SK-N-SH treated with all-trans-retinoic acid at 6 μM for 48 hours (cell line): Measurements from ENCODE around the gene MSANTD3.

Source experiments
- ATAC-seq: fragments of 200-7000 bp; cut with Tn5 transposase; 3 replicates; pipeline ENCODE4 v1.9.1; 2020; ENCODE audit warnings: mild to moderate bottlenecking, moderate library complexity
- ARNTL ChIP-seq: fragments of 450-650 bp; formaldehyde crosslinking; IDR thresholded peaks from 2 replicates; pipeline ENCODE4 v1.5.0; 2020; ENCODE audit warnings: low read depth, mild to moderate bottlenecking, moderate library complexity, borderline replicate concordance
- BACH2 ChIP-seq: fragments of 250-450 bp; sonication (Bioruptor Pico); IDR thresholded peaks from 2 replicates; pipeline ENCODE4 v1.9.0; 2021; ENCODE audit warnings: mild to moderate bottlenecking, borderline replicate concordance
- CREB5 ChIP-seq: fragments of 250-450 bp; sonication (Bioruptor Pico); IDR thresholded peaks from 2 replicates; pipeline ENCODE4 v1.5.1; 2020; ENCODE audit warnings: low read depth, mild to moderate bottlenecking, moderate library complexity
- CSDC2 ChIP-seq: fragments of 250-450 bp; sonication (Bioruptor Pico); IDR thresholded peaks from 2 replicates; pipeline ENCODE4 v1.5.0; 2020; ENCODE audit warnings: mild to moderate bottlenecking, moderate library complexity
- ESRRG ChIP-seq: fragments of 250-450 bp; sonication (Bioruptor Pico); IDR thresholded peaks from 2 replicates; pipeline ENCODE4 v1.6.1; 2021; ENCODE audit warnings: mild to moderate bottlenecking
- GLIS3 ChIP-seq: fragments of 250-450 bp; sonication (Bioruptor Pico); IDR thresholded peaks from 2 replicates; pipeline ENCODE4 v1.5.0; 2020; ENCODE audit warnings: mild to moderate bottlenecking, moderate library complexity
- ISL1 ChIP-seq: fragments of 250-450 bp; sonication (Bioruptor Pico); IDR thresholded peaks from 2 replicates; pipeline ENCODE4 v2.1.2; 2022; ENCODE audit warnings: mild to moderate bottlenecking, moderate library complexity
- OSR1 ChIP-seq: fragments of 250-450 bp; sonication (Bioruptor Pico); IDR thresholded peaks from 2 replicates; pipeline ENCODE4 v1.8.0; 2022; ENCODE audit warnings: moderate library complexity, mild to moderate bottlenecking, inconsistent platforms
- POU6F1 ChIP-seq: fragments of 250-450 bp; sonication (Bioruptor Pico); IDR thresholded peaks from 2 replicates; pipeline ENCODE4 v1.8.0; 2021; ENCODE audit warnings: low read depth, mild to moderate bottlenecking, moderate library complexity, borderline replicate concordance
- PPARA ChIP-seq: fragments of 250-450 bp; sonication (Bioruptor Pico); IDR thresholded peaks from 2 replicates; pipeline ENCODE4 v1.5.0; 2020; ENCODE audit warnings: mild to moderate bottlenecking, borderline replicate concordance
- RARB ChIP-seq: fragments of 250-450 bp; sonication (Bioruptor Pico); IDR thresholded peaks from 2 replicates; pipeline ENCODE4 v1.8.0; 2021; ENCODE audit warnings: mild to moderate bottlenecking, moderate library complexity
- SNAI2 ChIP-seq: fragments of 250-450 bp; sonication (Bioruptor Pico); IDR thresholded peaks from 2 replicates; pipeline ENCODE4 v1.5.0; 2020; ENCODE audit warnings: mild to moderate bottlenecking, moderate library complexity
- TCF4 ChIP-seq: fragments of 250-450 bp; sonication (Bioruptor Pico); IDR thresholded peaks from 2 replicates; pipeline ENCODE4 v1.8.0; 2021; ENCODE audit warnings: mild to moderate bottlenecking, moderate library complexity, borderline replicate concordance
- TOX ChIP-seq: fragments of 250-450 bp; sonication (Bioruptor Pico); IDR thresholded peaks from 2 replicates; pipeline ENCODE4 v1.8.0; 2021; ENCODE audit warnings: mild to moderate bottlenecking, moderate library complexity, borderline replicate concordance
- ZC3H10 ChIP-seq: fragments of 250-450 bp; sonication (Bioruptor Pico); IDR thresholded peaks from 2 replicates; pipeline ENCODE4 v1.5.1; 2021; ENCODE audit warnings: mild to moderate bottlenecking, moderate library complexity
- ZFP3 ChIP-seq: fragments of 250-450 bp; sonication (Bioruptor Pico); IDR thresholded peaks from 2 replicates; pipeline ENCODE4 v1.5.0; 2020; ENCODE audit warnings: mild to moderate bottlenecking, moderate library complexity
- ZNF565 ChIP-seq: fragments of 450-650 bp; formaldehyde crosslinking; conservative IDR thresholded peaks from 2 replicates; pipeline ENCODE4 v1.5.0; 2020; ENCODE audit warnings: low read depth, mild to moderate bottlenecking, moderate library complexity
- ZNF70 ChIP-seq: fragments of 450-650 bp; formaldehyde crosslinking; IDR thresholded peaks from 2 replicates; pipeline ENCODE4 v1.5.0; 2020; ENCODE audit warnings: mild to moderate bottlenecking, moderate library complexity
- ZNF8 ChIP-seq: fragments of 450-650 bp; formaldehyde crosslinking; IDR thresholded peaks from 2 replicates; pipeline ENCODE4 v1.5.0; 2020; ENCODE audit warnings: mild to moderate bottlenecking, moderate library complexity
- TF ChIP-seq, protein P1 (sequence below): fragments of 250-450 bp; sonication (Bioruptor Pico); IDR thresholded peaks from 2 replicates; pipeline ENCODE4 v1.5.1; 2021; ENCODE audit warnings: mild to moderate bottlenecking, moderate library complexity
- TF ChIP-seq, protein P2 (sequence below): fragments of 250-450 bp; sonication (Bioruptor Pico); IDR thresholded peaks from 2 replicates; pipeline ENCODE4 v1.8.0; 2020; ENCODE audit warnings: mild to moderate bottlenecking, moderate library complexity, borderline replicate concordance

MSANTD3 gene

DNA sequence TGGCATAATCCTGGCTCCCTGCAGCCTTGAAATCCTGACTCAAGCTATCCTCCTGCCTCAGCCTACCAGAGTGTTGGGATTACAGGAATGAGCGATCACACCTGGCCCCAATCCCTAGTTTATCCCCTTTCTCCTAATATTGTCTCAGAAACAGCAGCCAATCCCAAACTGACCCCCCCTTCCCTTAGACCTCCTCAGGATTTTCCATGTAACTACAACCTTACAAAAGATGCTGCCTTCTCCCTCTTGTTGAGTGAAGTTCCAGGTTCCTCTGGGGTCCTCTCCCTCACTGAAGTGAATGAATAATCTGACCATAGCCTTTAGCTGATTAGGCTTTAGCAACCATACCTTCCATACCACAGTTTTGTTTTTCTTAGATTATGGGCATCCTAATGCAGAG is 25.9 kb upstream of the MSANTD3 start:
- no peak for TF ChIP-seq GLIS3 (CRISPR knock-in tag)
- no peak for TF ChIP-seq TOX (CRISPR knock-in tag)
- no peak for TF ChIP-seq RARB (CRISPR knock-in tag)
- TF ChIP-seq ZNF565 (CRISPR knock-in tag): no peak
- TF ChIP-seq ESRRG (CRISPR knock-in tag): no peak
- TF ChIP-seq, protein P1, sequence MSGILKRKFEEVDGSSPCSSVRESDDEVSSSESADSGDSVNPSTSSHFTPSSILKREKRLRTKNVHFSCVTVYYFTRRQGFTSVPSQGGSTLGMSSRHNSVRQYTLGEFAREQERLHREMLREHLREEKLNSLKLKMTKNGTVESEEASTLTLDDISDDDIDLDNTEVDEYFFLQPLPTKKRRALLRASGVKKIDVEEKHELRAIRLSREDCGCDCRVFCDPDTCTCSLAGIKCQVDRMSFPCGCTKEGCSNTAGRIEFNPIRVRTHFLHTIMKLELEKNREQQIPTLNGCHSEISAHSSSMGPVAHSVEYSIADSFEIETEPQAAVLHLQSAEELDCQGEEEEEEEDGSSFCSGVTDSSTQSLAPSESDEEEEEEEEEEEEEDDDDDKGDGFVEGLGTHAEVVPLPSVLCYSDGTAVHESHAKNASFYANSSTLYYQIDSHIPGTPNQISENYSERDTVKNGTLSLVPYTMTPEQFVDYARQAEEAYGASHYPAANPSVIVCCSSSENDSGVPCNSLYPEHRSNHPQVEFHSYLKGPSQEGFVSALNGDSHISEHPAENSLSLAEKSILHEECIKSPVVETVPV: no peak
- TF ChIP-seq ZNF70: no peak
- no peak for TF ChIP-seq SNAI2 (CRISPR knock-in tag)
- TF ChIP-seq ARNTL (CRISPR knock-in tag): no peak
- TF ChIP-seq, protein P2, sequence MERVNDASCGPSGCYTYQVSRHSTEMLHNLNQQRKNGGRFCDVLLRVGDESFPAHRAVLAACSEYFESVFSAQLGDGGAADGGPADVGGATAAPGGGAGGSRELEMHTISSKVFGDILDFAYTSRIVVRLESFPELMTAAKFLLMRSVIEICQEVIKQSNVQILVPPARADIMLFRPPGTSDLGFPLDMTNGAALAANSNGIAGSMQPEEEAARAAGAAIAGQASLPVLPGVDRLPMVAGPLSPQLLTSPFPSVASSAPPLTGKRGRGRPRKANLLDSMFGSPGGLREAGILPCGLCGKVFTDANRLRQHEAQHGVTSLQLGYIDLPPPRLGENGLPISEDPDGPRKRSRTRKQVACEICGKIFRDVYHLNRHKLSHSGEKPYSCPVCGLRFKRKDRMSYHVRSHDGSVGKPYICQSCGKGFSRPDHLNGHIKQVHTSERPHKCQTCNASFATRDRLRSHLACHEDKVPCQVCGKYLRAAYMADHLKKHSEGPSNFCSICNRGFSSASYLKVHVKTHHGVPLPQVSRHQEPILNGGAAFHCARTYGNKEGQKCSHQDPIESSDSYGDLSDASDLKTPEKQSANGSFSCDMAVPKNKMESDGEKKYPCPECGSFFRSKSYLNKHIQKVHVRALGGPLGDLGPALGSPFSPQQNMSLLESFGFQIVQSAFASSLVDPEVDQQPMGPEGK: no peak
- TF ChIP-seq ZNF8 (CRISPR knock-in tag): no peak
- TF ChIP-seq OSR1: no peak
- no peak for TF ChIP-seq ZFP3
- no peak for TF ChIP-seq PPARA
- no peak for TF ChIP-seq POU6F1
- no peak for ATAC-seq

GRCh38 chr9:100406962-100407361 is 20.0 kb upstream of the MSANTD3 start:
- ATAC-seq: no peak
- no peak for TF ChIP-seq BACH2
- TF ChIP-seq CSDC2 (CRISPR knock-in tag): no peak
- TF ChIP-seq ZNF565 (CRISPR knock-in tag): no peak
- no peak for TF ChIP-seq ZFP3
- no peak for TF ChIP-seq OSR1
- no peak for TF ChIP-seq TOX (CRISPR knock-in tag)
- no peak for TF ChIP-seq ISL1 (CRISPR knock-in tag)

DNA sequence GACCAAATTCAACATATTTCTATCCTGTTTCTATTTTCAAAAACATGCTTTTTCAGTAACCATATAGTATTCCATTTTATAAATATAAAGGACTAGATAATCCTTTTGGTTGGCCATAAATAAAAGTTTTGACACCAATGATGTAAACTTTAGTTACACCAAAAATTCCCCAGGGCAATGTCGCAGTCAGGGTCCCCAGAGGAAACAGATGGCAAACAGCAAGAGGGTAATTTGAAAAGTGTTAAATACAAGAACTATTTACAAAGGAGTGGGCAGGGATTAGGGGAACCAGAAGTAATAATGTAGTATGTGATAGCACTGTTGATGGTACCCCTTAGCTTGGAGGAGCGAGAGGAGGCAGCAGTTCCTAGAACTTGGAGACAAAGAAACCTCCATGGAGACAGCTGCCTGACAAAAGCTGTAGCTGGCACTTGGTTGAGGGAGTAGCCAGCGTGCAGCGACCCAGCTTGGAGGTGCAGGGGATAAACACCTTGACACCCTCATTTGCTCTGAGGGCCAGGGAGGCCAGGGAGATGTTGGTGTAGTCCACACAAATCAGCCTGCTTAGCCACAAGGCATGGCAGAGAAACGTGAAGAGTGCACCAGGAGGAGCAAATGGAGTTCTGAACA is 18.3 kb upstream of the MSANTD3 start:
- TF ChIP-seq TCF4 (CRISPR knock-in tag) (no peak), ZC3H10 (CRISPR knock-in tag) (no peak), ZNF70 (no peak), CREB5 (CRISPR knock-in tag) (no peak)
- TF ChIP-seq, protein P2: no peak
- no peak for ATAC-seq

DNA sequence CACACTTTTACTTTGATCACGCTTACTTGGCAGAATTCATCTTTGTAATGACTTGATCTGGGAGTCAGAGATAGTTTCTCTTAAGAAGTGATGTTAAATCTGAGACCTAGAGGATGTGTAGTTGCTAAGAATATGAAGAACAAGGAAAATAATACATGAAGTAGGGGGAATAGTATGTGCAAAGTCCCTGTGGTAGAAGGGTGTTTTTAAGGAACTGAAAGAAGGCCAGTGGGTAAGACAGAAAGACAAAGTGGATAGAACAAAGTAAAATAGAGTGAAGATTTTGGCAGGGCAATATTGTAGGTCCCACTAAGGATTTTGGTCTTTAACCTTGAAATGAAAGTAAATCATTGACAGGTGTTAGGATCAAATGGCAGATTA is 17.8 kb upstream of the MSANTD3 start:
- ATAC-seq: no peak
- no peak for TF ChIP-seq ZNF8 (CRISPR knock-in tag)
- no peak for TF ChIP-seq CSDC2 (CRISPR knock-in tag)
- TF ChIP-seq POU6F1: no peak
- no peak for TF ChIP-seq ZNF70
- no peak for TF ChIP-seq BACH2
- TF ChIP-seq ARNTL (CRISPR knock-in tag): no peak
- no peak for TF ChIP-seq ZC3H10 (CRISPR knock-in tag)
- no peak for TF ChIP-seq ZNF565 (CRISPR knock-in tag)
- no peak for TF ChIP-seq RARB (CRISPR knock-in tag)
- TF ChIP-seq ZFP3: no peak
- no peak for TF ChIP-seq ISL1 (CRISPR knock-in tag)
